ENCODE data around the gene FBXO41.

Gene FBXO41

GRCh38 chr2:73279852-73280251, 4.4 kb downstream of the FBXO41 start:
- H3K4me3 ChIP-seq (ENCODE audit: low read length), result no peak overlapping the region
- DNase-seq (ENCODE audit: low read depth), result no peak
- TF ChIP-seq CTCF (conservative IDR thresholded peaks at IDR 0.05; ENCODE audit: low read length), result no peak

GRCh38 chr2:73272270-73272669, 12.0 kb downstream of the FBXO41 start:
- no peak for TF ChIP-seq CTCF (conservative IDR thresholded peaks at IDR 0.05; ENCODE audit: low read length)
- H3K4me3 ChIP-seq (ENCODE audit: low read length), result no peak overlapping the region
- no peak for DNase-seq (ENCODE audit: low read depth)

- no peak for TF ChIP-seq CTCF (conservative IDR thresholded peaks at IDR 0.05; ENCODE audit: low read length)
- no peak overlapping the region for H3K4me3 ChIP-seq (ENCODE audit: low read length)
- DNase-seq (ENCODE audit: low read depth), result no peak
Observed at GRCh38 chr2:73269686-73270465, 14.4 kb downstream of the FBXO41 start.

- DNase-seq (ENCODE audit: low read depth), result no peak
- H3K4me3 ChIP-seq (ENCODE audit: low read length), result no peak overlapping the region
- TF ChIP-seq CTCF (conservative IDR thresholded peaks at IDR 0.05; ENCODE audit: low read length), result no peak
Observed at GRCh38 chr2:73268830-73269685, 15.2 kb downstream of the FBXO41 start.

- no peak overlapping the region for H3K4me3 ChIP-seq (ENCODE audit: low read length)
- TF ChIP-seq CTCF (conservative IDR thresholded peaks at IDR 0.05; ENCODE audit: low read length), result no peak
Observed at GRCh38 chr2:73268366-73268829, 15.9 kb downstream of the FBXO41 start.

GRCh38 chr2:73267008-73267407, 17.3 kb downstream of the FBXO41 start:
- H3K4me3 ChIP-seq (ENCODE audit: low read length), result no peak overlapping the region
- TF ChIP-seq CTCF (conservative IDR thresholded peaks at IDR 0.05; ENCODE audit: low read length), result no peak
- no peak for DNase-seq (ENCODE audit: low read depth)

More at GRCh38 chr2:73268366-73268829, 15.9 kb downstream of the FBXO41 start:
- DNase-seq (ENCODE audit: low read depth), result no peak
